HepG2 (cell line): ENCODE measurements around the gene IL2RA. TPM values are rescaled to one million over a fixed set of nuclear protein-coding genes. Genes with fewer than 3 reads are reported as not detected.

Experiments used
- ATAC-seq: fragments of 200-7000 bp; cut with Tn5 transposase; 3 replicates; pipeline ENCODE4 v1.9.1; 2020; ENCODE audit warnings: mild to moderate bottlenecking, moderate library complexity
- BruUV-seq: library from RNA; stranded (reverse); fragments of 400-500 nt; replicated peaks from 2 replicates; lab custom pipeline; 2021; lab: Mats Ljungman, UMichigan
- CTCF ChIA-PET: fragments of 300-600 bp; formaldehyde crosslinking; extraction: SDS; loops from one replicate; lab custom pipeline; 2021; ENCODE audit warnings: low total read pairs, inconsistent platforms, low intra/inter-chr PET ratio; lab: Yijun Ruan, JAX
- POLR2A ChIA-PET: fragments of 350-600 bp; sonication (Branson Sonifier 250); formaldehyde crosslinking; loops from one replicate; lab custom pipeline; 2020; ENCODE audit warnings: antibody characterized with exemption, inconsistent platforms; lab: Yijun Ruan, JAX
- DNase-seq: peaks from one replicate; pipeline ENCODE4 v3.0.0-alpha.2; 2015; ENCODE audit warnings: low spot score
- FAIRE-seq: peaks from 3 replicates; lab custom pipeline; 2011; peaks lifted over from hg19 to GRCh38; lab: Jason Lieb, UNC
- H2AFZ ChIP-seq: one replicate; pipeline ENCODE4 v1.6.1; 2011; ENCODE audit warnings: low read length, inconsistent platforms
- H3K27ac ChIP-seq: fragments of 300-600 bp; 3 replicates; pipeline ENCODE4 v1.8.0; 2011; ENCODE audit warnings: mixed run types, mild to moderate bottlenecking, mixed read lengths, low read length, inconsistent platforms; ENCODE audit not compliant: insufficient read depth; ENCODE audit errors: extremely low read length
- H3K27me3 ChIP-seq, 2 experiments: fragments of 200-600 bp in 1 of 2; 2 replicates in 1 of 2; 3 replicates in 1 of 2; pipeline versions ENCODE4 v1.6.0 to v1.8.0; 2011; ENCODE audit warnings: low read length in 2 of 2, mild to moderate bottlenecking in 2 of 2, moderate library complexity in 2 of 2, inconsistent platforms in 1 of 2; ENCODE audit not compliant: insufficient read depth in 2 of 2, control insufficient read depth in 1 of 2
- H3K36me3 ChIP-seq, 2 experiments: fragments of 200-600 bp in 1 of 2; replicated peaks in 1 of 2; 2 replicates in 1 of 2; 3 replicates in 1 of 2; pipeline versions ENCODE4 v1.5.1 to v1.8.0; 2011; ENCODE audit warnings: low read length in 2 of 2, inconsistent platforms in 1 of 2; ENCODE audit not compliant: insufficient read depth in 2 of 2, control insufficient read depth in 1 of 2
- H3K4me1 ChIP-seq: 2 replicates; pipeline ENCODE4 v1.5.1; 2012; ENCODE audit warnings: low read length, inconsistent platforms; ENCODE audit not compliant: insufficient read depth
- H3K4me2 ChIP-seq: 2 replicates; pipeline ENCODE4 v1.6.0; 2011; ENCODE audit warnings: low read depth, low read length, inconsistent platforms
- H3K4me3 ChIP-seq, 3 experiments: fragments of 200-600 bp in 1 of 3; sonication (generic), shearing (Covaris generic) in 1 of 3; replicated peaks in 1 of 3; 2 replicates each; pipeline ENCODE4 v1.5.1; 2011 to 2016; ENCODE audit warnings: low read length in 3 of 3, inconsistent platforms in 2 of 3, low read depth in 2 of 3, mild to moderate bottlenecking in 2 of 3, control low read depth in 1 of 3, mixed read lengths in 1 of 3; ENCODE audit not compliant: insufficient read depth in 1 of 3
- H3K79me2 ChIP-seq: one replicate; pipeline ENCODE4 v1.6.1; 2011; ENCODE audit warnings: low read length, inconsistent platforms; ENCODE audit not compliant: insufficient read depth
- H3K9ac ChIP-seq: 2 replicates; pipeline ENCODE4 v1.6.0; 2011; ENCODE audit warnings: mild to moderate bottlenecking, low read depth, low read length, inconsistent platforms; ENCODE audit not compliant: insufficient read depth
- H3K9me3 ChIP-seq: 2 replicates; pipeline ENCODE4 v1.5.1; 2012; ENCODE audit warnings: mild to moderate bottlenecking, low read length
- H4K20me1 ChIP-seq: 2 replicates; pipeline ENCODE4 v1.6.0; 2011; ENCODE audit warnings: inconsistent platforms, mild to moderate bottlenecking, low read length, moderate library complexity; ENCODE audit not compliant: insufficient read depth
- FOXA3 ChIP-seq: IDR thresholded peaks from 2 replicates; pipeline ENCODE4 v1.6.1; 2016; ENCODE audit warnings: missing genetic modification reagents, missing compliant biosample characterization
- MEIS1 ChIP-seq: sonication (generic); formaldehyde crosslinking; IDR thresholded peaks from 2 replicates; pipeline ENCODE4 v1.9.0; 2021; ENCODE audit warnings: mild to moderate bottlenecking, missing genetic modification reagents, moderate library complexity, borderline replicate concordance
- NFE2L2 ChIP-seq: fragments of 150-350 bp; IDR thresholded peaks from 2 replicates; pipeline ENCODE4 v1.6.1; 2014; ENCODE audit warnings: low read length
- REL ChIP-seq: sonication (generic); formaldehyde crosslinking; conservative IDR thresholded peaks from 2 replicates; pipeline ENCODE4 v1.8.0; 2022; ENCODE audit warnings: mild to moderate bottlenecking, missing genetic modification reagents, moderate library complexity
- ZNF446 ChIP-seq: sonication (generic); formaldehyde crosslinking; IDR thresholded peaks from 2 replicates; pipeline ENCODE4 v1.5.0; 2020; ENCODE audit warnings: mild to moderate bottlenecking, missing genetic modification reagents
- ZNF496 ChIP-seq: sonication (generic); formaldehyde crosslinking; IDR thresholded peaks from 2 replicates; pipeline ENCODE4 v1.8.1; 2023; ENCODE audit warnings: mild to moderate bottlenecking, moderate library complexity, missing genetic modification reagents; ENCODE audit not compliant: insufficient replicate concordance
- ZNF672 ChIP-seq: sonication (generic); formaldehyde crosslinking; IDR thresholded peaks from 2 replicates; pipeline ENCODE4 v1.8.1; 2022; ENCODE audit warnings: missing genetic modification reagents
- WGBS: methylation state at CpG from one replicate; pipeline ENCODE4 v1.1.6; 2017; ENCODE audit warnings: low lambda C conversion rate; 5-methylcytosine and 5-hydroxymethylcytosine counted together
- in situ Hi-C: cut with HindIII; loops from 2 replicates; pipeline ENCODE4 v1.10.0; 2017; ENCODE audit warnings: low pct_unique_long_range_greater_than_20kb; ENCODE audit not compliant: extremely low pct_ligation_motif_present
- intact Hi-C: fragments of 100-400 bp; cut with micrococcal nuclease; formaldehyde crosslinking; loops from one replicate; pipeline ENCODE4 v1.10.0; 2022; ENCODE audit not compliant: unreplicated experiment
- polyA plus RNA-seq, 8 experiments: library from polyadenylated mRNA; depleted of rRNA in 3 of 8; stranded (reverse) in 7 of 8; unstranded in 1 of 8; fragments of >200 nt; fragmentation: Illumina TruSeq in 4 of 8; extraction: Trizol in 4 of 8; gene quantifications; 2 replicates each; pipeline versions ENCODE4 v1.2.1 to v1.2.3, GENCODE V29; 2011 to 2016; ENCODE audit warnings: low read depth in 4 of 8, missing spikeins in 1 of 8, mixed read lengths in 1 of 8; ENCODE audit not compliant: insufficient read depth in 1 of 8
- total RNA-seq, 5 experiments: library from RNA; depleted of rRNA; stranded (reverse); fragments of >200 nt; fragmentation: Illumina TruSeq; extraction: Trizol; gene quantifications; 2 replicates each; pipeline ENCODE4 v1.2.3, GENCODE V29; 2016; ENCODE audit warnings: low read depth in 1 of 5
- TF ChIP-seq, protein P1 (sequence below): sonication (generic); formaldehyde crosslinking; IDR thresholded peaks from 2 replicates; pipeline ENCODE4 v1.4.0; 2020; ENCODE audit warnings: low read depth, mild to moderate bottlenecking, missing genetic modification reagents

The IL2RA gene
- total and polyA plus RNA-seq, 2 of the 13 experiments (the other 11 are each of a cell fraction or from before 2014, with no cell fraction given) = not detected

DNA sequence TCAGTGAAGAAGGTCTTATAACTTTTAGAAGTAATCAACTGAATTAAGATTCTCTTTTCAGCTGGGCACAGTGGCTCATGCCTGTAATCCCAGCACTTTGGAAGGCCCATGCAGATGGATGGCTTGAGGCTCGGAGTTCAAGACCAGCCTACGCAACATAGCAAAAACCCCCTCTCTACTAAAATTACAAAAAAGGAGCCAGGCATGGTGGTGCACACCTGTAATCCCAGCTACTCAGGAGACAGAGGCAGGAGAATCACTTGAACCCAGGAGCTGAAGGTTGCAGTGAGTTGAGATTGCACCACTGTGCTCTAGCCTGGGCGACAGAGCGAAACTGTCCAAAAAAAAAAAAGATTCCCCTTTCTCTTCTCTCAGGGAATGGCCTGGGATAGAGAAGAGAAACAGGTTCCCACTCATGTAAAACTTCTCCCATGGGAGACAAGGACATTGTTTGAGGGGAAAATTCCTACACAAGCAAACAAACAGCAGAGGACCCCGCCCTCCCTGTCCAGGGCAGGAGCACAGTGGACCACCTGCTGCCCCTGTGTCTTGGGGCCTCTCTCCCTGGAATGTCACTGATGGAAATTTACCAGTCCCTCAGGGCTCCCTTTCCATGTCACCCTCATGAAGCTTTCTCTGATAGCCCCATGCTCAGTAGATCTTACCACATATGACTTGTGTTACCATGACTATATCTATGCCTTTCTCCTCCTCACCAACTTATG is 5.6 kb downstream of the IL2RA start:
- no peaks in the 10 kb centered on the region; a peak in 2 of 5 replicates for H3K27me3 ChIP-seq
- H3K4me2 ChIP-seq = no peak overlapping the region
- in situ Hi-C loops (no loop called here), intact Hi-C loops (no loop called here)
- no TSS peak for BruUV-seq
- H3K9me3 ChIP-seq = no peaks in the 10 kb centered on the region
- H3K4me3 ChIP-seq = no peak overlapping the region
- WGBS = 67% methylated on average over 4 of the region's 5 CpGs
- TF ChIP-seq FOXA3 (CRISPR knock-in tag) = no peak
- no peak for TF ChIP-seq ZNF446 (CRISPR knock-in tag)
- no peak for TF ChIP-seq NFE2L2
- no peak for TF ChIP-seq ZNF672 (CRISPR knock-in tag)
- no peak for TF ChIP-seq MEIS1
- TF ChIP-seq REL (CRISPR knock-in tag) = no peak
- TF ChIP-seq, protein P1, sequence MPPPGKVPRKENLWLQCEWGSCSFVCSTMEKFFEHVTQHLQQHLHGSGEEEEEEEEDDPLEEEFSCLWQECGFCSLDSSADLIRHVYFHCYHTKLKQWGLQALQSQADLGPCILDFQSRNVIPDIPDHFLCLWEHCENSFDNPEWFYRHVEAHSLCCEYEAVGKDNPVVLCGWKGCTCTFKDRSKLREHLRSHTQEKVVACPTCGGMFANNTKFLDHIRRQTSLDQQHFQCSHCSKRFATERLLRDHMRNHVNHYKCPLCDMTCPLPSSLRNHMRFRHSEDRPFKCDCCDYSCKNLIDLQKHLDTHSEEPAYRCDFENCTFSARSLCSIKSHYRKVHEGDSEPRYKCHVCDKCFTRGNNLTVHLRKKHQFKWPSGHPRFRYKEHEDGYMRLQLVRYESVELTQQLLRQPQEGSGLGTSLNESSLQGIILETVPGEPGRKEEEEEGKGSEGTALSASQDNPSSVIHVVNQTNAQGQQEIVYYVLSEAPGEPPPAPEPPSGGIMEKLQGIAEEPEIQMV (CRISPR knock-in tag) = no peak
- H4K20me1 ChIP-seq = no peaks in the 10 kb centered on the region
- POLR2A ChIA-PET = no interaction called here
- no peaks in the 10 kb centered on the region for H3K36me3 ChIP-seq
- H3K27ac ChIP-seq = no peak overlapping the region
- no peak overlapping the region for H2AFZ ChIP-seq
- H3K79me2 ChIP-seq = no peaks in the 10 kb centered on the region
- H3K4me1 ChIP-seq = peaks cover 17% of the 10 kb centered on the region
- CTCF ChIA-PET = no interaction called here
- no peak overlapping the region for H3K9ac ChIP-seq
- ATAC-seq (no peak), DNase-seq (no peak), FAIRE-seq (no peak)

DNA sequence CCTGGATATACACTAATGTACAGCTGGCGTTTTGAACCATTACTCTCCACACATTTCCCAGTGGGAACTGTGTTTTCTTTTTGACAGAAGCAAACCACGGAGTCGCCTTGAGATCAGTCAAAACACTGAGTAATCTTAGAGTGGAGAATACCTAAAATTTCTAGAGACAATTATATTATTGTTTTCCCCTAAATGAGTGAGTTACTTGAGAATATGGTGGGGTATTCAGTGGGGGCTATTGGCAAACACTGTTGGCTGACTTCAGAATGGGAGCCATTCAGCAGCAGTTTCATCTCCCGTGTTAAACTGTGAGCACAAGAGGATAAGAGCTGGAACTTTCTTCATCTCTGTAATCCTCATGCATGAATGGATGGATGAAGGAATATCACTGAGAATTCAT is 6.2 kb downstream of the IL2RA start:
- Histone ChIP-seq H3K9me3 (no peaks in the 10 kb centered on the region), H3K27ac (no peak overlapping the region), H3K4me2 (no peak overlapping the region), H3K9ac (no peak overlapping the region), H2AFZ (no peak overlapping the region), H3K4me1 (peaks cover 17% of the 10 kb centered on the region), H4K20me1 (no peaks in the 10 kb centered on the region), H3K4me3 (no peak overlapping the region), H3K27me3 (no peaks in the 10 kb centered on the region; a peak in 2 of 5 replicates), H3K36me3 (no peaks in the 10 kb centered on the region), H3K79me2 (no peaks in the 10 kb centered on the region)
- POLR2A ChIA-PET = no interaction called here
- ATAC-seq = no peak
- WGBS = 19% methylated on average over 4 of the region's 4 CpGs
- TF ChIP-seq ZNF496 (CRISPR knock-in tag) = no peak
- CTCF ChIA-PET = no interaction called here
- no TSS peak for BruUV-seq
- in situ Hi-C loops (no loop called here), intact Hi-C loops (no loop called here)
- DNase-seq = no peak
- FAIRE-seq = no peak
